ENCODE data around the gene OSBPL9.
A peak's percentile ranks its signal among the peaks of the same experiment; 100 is the strongest.
"Not testable (repeated sequence)": the region's sequence is repeated elsewhere in the genome, so short reads cannot be mapped to it uniquely, and the experiment has no call there.

Gene OSBPL9

DNA sequence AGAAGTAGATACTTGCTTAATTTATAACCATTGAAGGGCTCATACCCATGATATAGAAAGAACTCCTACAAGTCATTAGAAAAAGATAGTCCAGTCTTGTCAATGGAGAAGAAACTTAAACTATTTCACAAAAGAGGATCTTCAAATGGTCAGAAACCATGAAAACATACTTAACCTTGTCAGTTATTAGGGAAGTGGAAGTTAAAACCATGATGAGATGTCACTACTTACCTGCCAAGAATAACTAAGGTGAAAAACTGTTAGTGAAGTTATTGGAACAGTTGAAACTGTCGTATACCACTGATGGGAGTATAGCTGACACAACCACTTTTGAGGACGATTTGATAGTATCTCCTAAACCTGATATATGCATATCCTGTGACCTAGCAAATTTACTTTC is 46.8 kb downstream of the OSBPL9 start:
- DNase-seq (ENCODE audit: low read depth, low spot score), result no peak

DNA sequence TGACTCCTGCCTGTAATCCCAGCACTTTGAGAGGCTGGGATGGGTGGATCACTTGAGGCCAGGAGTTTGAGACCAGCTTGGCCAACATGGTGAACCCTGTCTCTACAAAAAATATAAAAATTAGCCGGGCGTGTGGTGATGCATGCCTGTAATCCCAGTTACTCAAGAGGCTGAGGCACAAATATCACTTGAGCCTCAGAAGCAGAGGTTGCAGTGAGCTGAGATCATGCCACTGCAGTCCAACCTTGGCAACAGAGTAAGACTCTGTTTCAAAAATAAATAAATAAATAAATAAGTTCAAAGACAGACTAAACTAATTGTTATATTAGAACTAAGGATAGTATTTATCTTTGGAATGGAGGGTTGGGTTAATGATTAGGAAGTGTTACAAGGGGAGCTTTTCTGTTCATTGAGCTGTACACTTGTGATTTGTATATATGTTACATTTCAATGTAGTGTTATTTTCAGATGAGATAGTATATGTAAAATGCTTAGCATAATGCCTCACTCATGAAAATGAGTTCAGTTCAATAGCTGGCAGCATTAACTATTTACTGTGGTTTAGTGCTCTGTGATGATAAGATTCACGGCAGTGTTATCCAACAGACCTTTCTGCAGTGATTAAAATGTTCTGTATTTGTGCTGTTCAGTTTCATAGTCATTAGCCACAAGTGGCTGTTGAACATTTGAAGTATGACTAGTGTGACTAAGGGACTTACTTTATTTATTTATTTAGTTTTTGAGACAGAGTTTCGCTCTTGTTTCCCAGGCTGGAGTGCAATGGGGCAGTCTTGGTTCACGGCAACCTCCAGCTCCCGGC is 47.7 kb downstream of the OSBPL9 start:
- no peak for DNase-seq (ENCODE audit: low read depth, low spot score)

DNA sequence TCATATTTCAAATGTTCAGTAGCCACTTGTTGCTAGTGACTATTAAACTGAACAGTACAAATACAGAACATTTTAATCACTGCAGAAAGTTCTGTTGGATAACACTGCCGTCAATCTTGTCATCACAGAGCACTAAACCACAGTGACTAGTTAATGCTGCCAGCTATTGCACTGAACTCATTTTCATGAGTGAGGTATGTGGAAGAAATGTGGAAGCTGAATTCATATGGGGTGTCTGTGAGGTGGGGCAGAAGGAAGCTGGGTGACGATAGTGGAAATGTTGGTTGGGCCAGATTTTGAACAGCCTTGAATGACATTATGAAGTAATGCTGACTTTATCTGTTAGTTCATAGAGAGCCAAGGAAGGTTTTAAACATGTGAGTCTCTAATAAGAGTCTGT is 49.6 kb downstream of the OSBPL9 start:
- DNase-seq (ENCODE audit: low read depth, low spot score), result no peak

DNA sequence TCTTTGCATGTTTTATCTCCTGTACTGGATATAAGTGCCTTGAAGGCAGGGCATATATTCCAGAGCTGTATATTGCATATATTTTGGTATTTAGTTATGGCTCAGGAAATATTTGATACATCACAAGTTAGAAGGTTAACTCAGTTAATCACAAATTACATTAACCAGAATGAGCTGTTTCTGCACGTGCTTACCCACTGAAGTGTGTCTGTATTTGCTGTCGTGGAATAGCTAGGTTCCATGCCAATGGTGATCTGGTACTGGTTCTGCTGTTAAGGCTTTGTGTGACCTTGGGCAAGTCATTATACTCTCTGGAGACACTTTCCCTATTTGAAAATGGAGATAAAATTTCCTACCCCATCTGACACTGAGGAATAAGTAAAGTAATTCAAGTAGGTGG is 50.7 kb downstream of the OSBPL9 start:
- no peak for DNase-seq (ENCODE audit: low read depth, low spot score)

DNA sequence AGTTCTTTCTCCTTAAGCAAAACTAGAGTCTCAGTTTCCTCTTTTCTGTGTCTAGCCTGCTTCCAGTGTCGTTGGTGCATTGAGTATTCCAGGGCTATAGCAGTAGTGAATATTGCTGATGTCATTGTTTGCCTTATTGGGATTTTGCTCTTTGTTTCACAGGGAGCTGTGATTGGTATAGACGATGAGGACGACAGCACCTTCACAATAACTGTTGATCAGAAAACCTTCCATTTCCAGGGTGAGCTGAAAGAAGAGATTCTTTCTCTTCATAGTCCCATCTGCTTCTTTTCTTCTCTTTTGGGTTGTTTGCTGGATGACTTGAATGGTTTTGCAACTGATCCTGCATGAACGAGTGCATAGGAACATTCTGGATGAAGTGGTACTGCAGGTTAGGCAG is 52.4 kb downstream of the OSBPL9 start:
- DNase-seq (ENCODE audit: low read depth, low spot score), result no peak

DNA sequence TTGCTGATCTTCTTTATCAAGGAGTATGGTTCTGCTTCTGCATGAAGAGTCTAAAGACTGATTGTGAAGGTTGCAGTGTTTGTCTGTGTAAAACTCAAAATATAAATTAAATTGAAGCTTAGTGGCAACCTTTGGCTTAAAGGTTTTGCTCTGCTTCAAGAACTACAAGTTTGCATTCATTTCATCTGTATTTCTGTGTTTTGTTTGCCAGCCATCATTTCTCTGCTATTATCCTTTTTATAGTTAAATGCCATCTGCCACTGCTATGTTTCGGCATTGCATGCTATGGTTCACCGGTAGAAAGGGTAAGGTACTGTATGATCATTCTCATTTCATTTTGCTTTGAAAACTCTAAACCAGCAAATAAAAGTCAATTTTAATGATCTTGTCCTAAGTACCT is 52.9 kb downstream of the OSBPL9 start:
- DNase-seq (ENCODE audit: low read depth, low spot score), result no peak

DNA sequence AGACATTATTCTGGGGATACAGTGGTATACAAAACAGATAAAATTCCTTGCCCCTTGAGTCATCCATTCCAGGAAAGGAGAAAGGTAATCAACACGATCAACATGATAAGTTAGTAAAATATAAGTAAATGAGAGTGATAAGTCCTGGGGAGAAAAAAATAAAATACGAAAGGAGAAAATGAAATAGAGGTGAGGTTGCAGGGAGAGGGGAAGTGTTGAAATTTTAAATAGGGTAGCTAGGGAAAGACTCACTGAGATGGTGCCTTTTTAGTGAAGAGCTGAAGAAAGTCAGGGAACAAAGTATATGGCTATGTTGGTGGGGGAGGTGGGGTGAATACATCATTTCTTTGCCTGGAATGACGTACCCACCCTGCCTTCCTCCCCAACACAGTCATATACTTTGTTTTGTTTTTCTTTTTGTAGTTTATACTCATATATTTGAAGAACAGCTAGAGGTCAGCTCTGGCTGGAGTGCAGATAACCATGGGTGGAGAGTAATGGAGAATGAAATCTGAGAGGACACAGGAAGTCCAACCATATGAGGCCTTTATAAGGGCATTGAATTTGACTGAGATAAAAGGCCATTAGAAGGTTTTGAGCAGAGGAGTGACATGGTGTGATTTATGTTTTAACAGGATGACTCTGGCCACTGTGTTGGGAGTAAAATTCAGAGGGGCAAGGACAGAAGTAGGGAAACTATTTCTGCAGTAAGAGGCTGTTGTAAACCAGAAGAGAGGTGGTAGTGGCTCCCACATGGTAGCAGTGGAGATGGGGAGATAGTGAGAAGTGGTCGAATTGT is 54.8 kb downstream of the OSBPL9 start:
- DNase-seq (ENCODE audit: low read depth, low spot score), result peak; percentile 36

DNA sequence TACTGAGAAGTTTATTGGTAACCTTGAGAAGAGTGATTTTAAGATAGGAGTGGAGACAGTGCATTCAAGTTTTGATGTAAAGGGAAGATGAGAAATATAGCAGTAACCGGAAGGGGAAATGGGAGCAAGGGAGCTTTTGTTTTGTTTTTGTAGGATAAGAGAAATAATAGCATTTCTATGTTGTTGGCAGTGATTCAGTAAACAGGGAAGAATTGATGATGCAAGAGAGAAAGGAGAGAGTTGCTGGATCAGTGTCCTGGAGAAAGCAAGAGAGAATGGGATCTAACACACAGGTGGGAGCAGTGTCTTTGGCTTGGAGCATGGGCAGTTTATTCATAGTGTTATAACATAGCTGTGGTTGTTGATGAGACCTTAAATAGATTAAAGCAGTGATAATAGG is 56.4 kb downstream of the OSBPL9 start:
- DNase-seq (ENCODE audit: low read depth, low spot score), result no peak

DNA sequence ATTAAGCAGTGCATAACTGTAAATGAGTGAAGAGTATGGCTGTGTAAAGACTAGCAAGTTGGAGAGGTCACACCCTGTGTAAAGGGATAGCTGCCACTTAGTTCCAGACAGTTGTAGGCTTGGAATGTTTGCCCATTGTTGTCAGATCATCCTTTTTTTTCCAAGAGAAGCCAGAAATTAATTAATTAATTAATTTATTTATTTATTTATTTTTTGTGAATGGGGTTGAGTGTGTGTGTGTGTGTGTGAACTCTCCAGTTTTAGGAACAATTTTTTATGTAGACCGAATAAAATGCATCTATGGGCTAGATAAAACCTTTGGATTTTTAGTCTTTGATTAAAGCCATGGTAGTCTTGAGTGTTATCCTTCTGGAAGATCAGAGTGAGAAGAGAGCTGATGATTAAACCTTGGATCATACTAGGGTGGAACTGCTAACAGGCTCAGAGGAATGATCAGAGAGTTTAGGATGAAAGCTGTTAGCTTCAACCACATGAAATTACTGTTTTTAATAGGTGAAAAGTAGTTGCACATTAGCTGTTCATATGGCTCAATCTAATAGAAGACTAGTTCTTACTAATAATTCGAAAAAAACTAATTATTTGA is 58.4 kb downstream of the OSBPL9 start:
- no peak for DNase-seq (ENCODE audit: low read depth, low spot score)

DNA sequence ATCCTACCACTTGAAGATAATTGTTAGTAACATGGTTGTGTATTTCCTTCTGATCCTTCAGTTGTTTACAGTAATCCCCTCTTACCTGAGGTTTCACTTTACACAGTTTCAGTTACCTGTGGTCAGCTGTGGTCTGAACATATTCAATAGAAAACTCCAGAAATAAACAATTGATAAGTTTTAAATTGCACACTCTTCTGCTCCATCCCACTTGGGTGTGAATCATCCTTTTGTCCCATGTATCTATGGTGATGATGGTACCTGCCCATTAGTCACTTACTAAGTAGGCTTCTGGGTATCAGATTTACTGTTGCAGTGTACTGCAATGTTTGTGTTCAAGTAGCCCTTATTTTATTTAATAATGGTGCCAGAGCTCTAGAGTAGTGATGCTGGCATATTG is 62.5 kb downstream of the OSBPL9 start:
- no peak for DNase-seq (ENCODE audit: low read depth, low spot score)

DNA sequence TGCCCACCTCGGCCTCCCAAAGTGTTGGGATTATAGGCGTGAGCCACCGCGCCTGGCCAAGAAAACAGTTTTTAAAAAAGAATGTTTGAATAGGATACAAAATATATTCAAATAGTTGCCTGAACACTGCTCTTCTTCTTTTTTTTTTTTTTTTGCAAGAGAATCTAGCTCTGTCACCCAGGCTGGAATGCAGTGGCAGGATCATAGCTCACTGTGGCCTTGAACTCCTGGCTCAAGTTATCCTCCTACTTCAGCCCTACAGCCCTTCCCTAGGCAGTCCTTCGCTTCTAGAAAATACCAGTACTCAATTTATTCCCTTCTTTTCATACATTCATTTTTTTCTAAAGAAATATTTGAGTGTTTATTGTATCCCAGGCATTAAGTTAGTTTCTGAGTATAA is 67.9 kb downstream of the OSBPL9 start:
- DNase-seq (ENCODE audit: low read depth, low spot score), result no peak

DNA sequence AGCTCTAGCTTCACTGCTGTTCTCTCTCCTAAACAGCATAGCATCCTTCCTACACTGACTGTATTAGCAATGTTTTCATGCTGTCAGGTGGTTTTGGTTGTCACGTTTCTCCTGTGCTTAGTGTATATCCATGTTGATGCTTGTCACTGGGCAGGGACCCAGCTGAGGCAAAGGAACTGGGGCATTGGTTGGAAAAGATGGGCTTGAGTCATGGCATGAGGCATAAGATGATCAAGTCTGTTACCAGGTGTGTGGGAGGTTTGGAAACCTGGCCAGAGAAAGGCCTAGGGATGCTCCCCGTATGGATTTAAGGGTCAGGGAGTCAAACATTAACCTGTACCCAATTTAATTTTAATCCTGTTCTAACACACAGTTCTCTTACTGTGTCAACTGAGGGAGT is 69.6 kb downstream of the OSBPL9 start:
- no peak for DNase-seq (ENCODE audit: low read depth, low spot score)

DNA sequence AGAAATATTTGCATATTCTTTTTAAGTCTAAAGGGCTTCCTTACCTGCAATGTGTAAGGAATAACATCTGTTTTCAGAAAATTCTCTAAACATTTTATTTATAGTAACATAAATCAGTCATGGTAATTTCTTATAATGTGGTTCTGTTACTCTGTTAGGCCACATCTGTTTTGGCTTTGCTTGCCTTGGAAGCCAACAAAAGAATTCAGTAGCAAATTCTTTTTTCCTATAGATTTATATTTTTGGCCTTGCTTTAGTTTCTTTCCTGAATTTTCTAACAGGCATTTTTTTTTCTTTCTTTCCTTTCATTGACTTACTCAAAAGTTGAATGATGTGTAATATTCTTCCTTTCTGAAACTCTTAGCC is 72.2 kb downstream of the OSBPL9 start:
- no peak for DNase-seq (ENCODE audit: low read depth, low spot score)

DNA sequence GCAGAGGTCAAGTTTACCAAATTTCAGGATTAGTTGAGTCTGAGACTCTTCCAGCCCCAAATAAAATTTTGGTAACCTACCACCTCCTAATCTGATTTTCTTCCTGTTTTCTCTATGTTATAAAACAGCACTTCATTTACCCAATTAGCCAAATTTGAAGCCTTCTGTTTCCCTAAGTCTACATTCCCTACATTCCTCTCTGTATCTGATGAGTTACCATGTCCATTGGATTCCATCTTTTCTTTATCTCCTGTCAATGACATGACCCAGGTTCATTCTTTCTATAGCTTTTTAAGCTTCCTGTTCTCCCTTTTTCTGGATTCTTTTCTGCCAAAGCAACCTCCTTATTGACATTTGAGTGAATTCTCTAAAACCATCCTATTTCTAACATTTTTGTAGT is 72.8 kb downstream of the OSBPL9 start:
- no peak for DNase-seq (ENCODE audit: low read depth, low spot score)

DNA sequence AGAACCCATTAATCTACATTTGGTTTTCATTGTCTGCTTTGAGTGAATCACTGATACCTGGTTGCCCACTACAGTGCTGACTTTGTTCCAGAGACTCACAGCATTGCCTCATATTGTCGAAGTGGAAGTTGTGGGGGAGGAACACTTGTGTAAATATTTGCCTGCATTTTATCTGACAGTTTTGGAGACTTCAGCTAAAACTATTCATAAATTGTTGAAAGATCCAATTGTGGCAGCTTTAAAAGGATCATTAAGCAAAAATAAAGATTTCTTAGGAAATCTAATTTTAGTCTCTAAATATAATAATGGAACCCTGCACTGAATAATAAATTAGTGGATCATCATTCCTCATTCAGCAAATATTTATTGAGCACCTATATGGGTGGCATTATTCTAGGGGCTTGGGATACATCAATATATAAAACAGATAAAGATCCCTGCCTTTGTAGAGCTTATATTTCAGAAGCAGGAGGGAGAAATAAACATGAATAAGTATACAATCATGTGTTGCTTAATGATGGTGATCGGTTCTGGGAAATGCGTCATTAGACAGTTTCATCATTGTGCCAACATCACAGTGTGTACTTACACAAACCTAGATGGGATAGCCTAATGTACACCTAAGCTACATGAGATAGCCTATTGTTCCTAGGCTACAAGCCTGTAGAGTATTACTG is 73.5 kb downstream of the OSBPL9 start:
- peak; percentile 17 for DNase-seq (ENCODE audit: low read depth, low spot score)

DNA sequence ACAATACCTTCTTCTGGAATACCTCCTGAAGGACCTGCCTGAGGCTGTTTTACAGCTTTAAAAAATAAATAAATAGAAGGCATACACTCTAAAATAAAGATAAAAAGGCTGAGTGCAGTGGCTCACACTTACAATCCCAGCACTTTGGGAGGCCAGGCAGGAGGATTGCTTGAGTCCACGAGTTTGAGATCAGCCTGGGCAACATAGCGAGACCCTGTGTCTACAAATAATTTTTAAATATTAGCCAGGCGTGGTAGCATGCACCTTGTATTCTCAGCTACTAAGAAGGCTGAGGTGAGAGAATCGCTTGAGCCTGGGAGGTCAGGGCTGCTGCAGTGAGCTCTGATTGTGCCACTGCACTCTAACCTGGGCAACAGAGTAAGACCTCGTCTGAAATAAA is 75.0 kb downstream of the OSBPL9 start:
- DNase-seq (ENCODE audit: low read depth, low spot score), result no peak

DNA sequence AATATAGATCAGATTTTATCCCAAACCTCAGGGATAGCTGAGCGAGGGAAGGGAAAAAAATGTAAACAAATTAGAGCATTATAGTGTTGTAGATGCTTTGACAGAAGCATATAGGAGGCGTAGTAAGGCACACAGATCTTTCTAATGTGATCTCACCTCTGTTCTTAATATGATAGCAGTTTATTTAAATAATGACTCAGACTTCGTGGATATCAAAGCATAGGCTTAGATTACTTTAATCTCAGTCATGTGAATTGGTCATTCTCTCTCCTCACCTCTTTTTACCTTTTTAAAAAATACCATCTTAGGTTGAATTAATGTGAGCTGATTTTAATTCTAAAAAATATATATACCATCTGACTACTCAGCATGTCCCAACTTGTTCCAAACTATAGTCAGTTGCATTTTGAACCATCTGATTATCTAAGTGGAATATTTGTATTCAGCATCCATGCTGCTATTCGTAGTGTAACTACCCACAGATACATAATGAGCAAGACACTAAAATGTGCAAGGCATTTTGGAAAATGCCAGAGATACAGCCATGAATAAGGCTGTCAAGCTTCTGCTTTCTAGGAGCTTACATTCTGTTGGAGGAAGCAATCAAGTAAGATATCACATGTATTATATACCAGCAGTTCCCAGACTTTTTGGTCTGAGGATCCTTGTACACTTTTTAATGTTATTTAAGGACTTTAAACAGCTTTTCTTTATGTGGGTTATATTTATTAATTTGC is 76.7 kb downstream of the OSBPL9 start:
- no peak for DNase-seq (ENCODE audit: low read depth, low spot score)

DNA sequence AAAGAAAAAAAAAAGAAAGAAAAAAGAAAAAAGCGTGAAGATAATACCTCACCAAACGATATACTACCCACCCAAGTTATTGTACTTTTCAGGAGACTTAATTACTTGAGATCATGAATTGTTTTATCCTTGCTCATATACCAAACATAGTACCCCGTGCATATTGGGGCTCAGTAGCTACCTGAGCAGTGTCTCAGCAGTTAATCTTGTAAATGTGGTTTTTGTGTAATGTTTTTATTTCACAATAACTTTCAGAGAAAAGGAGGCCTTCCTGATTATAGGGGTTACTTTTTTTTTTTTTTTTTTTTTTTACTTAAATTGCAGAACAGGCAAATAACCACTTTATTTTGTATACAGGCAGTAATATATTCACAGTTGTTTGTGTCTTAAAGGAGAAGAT is 80.3 kb downstream of the OSBPL9 start:
- no peak for DNase-seq (ENCODE audit: low read depth, low spot score)

DNA sequence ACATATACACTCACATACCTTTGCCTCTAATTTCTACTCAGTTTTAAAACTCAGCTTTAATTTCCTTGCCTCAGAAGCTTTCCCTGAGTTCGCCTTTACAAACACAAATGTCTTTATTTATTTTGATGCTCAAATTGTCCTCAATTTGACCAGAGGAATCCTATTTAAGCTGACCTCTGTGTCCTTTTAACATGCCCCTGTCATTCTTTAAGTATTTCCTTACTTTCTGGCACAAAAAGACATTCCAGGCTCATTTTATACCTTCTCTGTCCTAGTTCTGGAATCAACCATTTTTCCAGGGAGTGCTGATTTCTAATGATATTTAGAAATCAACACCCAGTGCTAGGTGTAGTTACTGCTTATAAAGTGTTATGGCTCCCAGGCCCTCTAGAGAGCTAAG is 82.5 kb downstream of the OSBPL9 start:
- DNase-seq (ENCODE audit: low read depth, low spot score), result no peak

DNA sequence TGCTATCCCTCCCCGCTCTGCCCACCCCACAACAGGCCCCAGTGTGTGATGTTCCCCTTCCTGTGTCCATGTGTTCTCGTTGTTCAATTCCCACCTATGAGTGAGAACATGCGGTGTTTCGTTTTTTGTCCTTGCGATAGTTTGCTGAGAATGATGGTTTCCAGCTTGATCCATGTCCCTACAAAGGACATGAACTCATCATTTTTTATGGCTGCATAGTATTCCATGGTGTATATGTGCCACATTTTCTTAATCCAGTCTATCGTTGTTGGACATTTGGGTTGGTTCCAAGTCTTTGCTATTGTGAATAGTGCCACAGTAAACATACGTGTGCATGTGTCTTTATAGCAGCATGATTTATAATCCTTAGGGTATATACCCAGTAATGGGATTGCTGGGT is 84.9 kb downstream of the OSBPL9 start:
- DNase-seq (ENCODE audit: low read depth, low spot score), result not testable (repeated sequence)

DNA sequence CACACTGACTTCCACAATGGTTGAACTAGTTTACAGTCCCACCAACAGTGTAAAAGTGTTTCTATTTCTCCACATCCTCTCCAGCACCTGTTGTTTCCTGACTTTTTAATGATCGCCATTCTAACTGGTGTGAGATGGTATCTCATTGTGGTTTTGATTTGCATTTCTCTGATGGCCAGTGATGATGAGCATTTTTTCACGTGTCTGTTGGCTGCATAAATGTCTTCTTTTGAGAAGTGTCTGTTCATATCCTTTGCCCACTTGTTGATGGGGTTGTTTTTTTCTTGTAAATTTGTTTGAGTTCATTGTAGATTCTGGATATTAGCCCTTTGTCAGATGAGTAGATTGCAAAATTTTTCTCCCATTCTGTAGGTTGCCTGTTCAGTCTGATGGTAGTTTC is 85.3 kb downstream of the OSBPL9 start:
- not testable (repeated sequence) for DNase-seq (ENCODE audit: low read depth, low spot score)

DNA sequence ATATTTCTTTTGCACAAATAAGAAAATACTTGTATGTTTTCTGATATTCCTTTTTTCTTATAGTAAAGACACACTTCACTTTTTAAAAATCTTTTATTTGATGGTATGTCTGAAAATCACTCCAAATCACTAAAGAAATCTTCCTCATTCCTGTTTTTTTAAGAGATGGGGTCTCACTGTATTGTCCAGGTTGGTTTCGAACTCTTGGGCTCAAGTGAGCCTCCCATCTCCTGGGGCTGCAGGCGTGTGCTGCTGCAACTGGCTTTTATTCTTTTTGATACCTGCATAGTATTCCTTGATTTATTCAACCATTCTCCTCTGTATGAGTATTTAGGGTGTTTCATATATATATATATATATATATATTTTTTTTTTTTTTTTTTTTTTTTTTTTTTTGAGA is 88.1 kb downstream of the OSBPL9 start:
- no peak for DNase-seq (ENCODE audit: low read depth, low spot score)

Data from brain pericyte (primary cell).